ENCODE results near the gene B3GALT2.
A peak's percentile ranks its signal among the peaks of the same experiment; 100 is the strongest.

The B3GALT2 gene

GRCh38 chr1:193213998-193214397, 27.6 kb upstream of the B3GALT2 start:
- no peak for TF ChIP-seq CTCF (IDR thresholded peaks at IDR 0.05)

DNA sequence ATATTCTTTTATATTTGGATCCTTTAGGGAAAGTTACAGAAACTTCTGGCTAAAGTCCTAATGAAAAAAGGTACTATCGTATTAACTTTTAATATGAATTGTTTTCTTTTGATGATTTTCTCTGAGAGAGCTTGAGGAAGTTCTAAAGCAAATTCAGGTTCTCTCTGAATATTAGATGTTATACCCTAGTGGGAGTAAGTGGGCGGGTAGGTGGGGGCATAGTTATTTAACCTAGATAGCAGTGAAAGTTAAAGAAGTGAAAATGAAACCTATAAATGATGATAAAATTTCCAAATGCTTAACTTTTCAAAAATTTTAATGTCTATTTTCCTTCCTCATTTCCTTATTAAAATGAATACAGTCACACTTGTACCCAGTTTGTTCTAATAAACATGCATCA, 26.2 kb upstream of the B3GALT2 start:
- TF ChIP-seq CTCF (IDR thresholded peaks at IDR 0.05), result no peak

- TF ChIP-seq CTCF (IDR thresholded peaks at IDR 0.05), result no peak
Measured at GRCh38 chr1:193211539-193211938, 25.1 kb upstream of the B3GALT2 start.

GRCh38 chr1:193210996-193211395, 24.6 kb upstream of the B3GALT2 start:
- TF ChIP-seq CTCF (IDR thresholded peaks at IDR 0.05), result no peak

- TF ChIP-seq CTCF (IDR thresholded peaks at IDR 0.05), result no peak
Measured at GRCh38 chr1:193201021-193201420, 14.6 kb upstream of the B3GALT2 start.

GRCh38 chr1:193199940-193200339, 13.5 kb upstream of the B3GALT2 start:
- TF ChIP-seq CTCF (IDR thresholded peaks at IDR 0.05), result no peak

- TF ChIP-seq CTCF (IDR thresholded peaks at IDR 0.05), result no peak
Measured at GRCh38 chr1:193192586-193192985, 6.2 kb upstream of the B3GALT2 start.

- TF ChIP-seq CTCF (IDR thresholded peaks at IDR 0.05), result peak; percentile 40; the same call in 1 of the 2 replicates
Measured at GRCh38 chr1:193190096-193190744, 3.8 kb upstream of the B3GALT2 start.

Data from LNCAP (cell line).